NK-92 (cell line): ENCODE results near the gene WFDC11.
"Not testable (repeated sequence)": the region's sequence is repeated elsewhere in the genome, so short reads cannot be mapped to it uniquely, and the experiment has no call there.

Experiments used
- DNase-seq: peaks from one replicate; lab custom pipeline; 2025; ENCODE audit not compliant: unreplicated experiment; lab: John Stamatoyannopoulos, UW

Gene WFDC11

GRCh38 chr20:45670139-45670538 is at the start of gene WFDC11:
TSS of gene WFDC11 (minus strand) at chr20:45670239. CDS start at chr20:45650600, 19,639 bp downstream.
- no peak for DNase-seq

GRCh38 chr20:45716141-45716688 is 46.2 kb upstream of the WFDC11 start:
- DNase-seq, result not testable (repeated sequence)

- DNase-seq, result no peak
Measured at GRCh38 chr20:45704969-45705637, 35.1 kb upstream of the WFDC11 start, which contains the start of gene WFDC10B. TSS of gene WFDC10B (minus strand) at chr20:45705019. CDS start at chr20:45685992, 19,027 bp downstream.

- no peak for DNase-seq
Measured at GRCh38 chr20:45701873-45702272, 31.8 kb upstream of the WFDC11 start, which contains the start of gene WFDC13. TSS of gene WFDC13 (plus strand) at chr20:45702038. CDS start at chr20:45702124, 86 bp downstream.

- no peak for DNase-seq
Measured at GRCh38 chr20:45701104-45701503, 31.1 kb upstream of the WFDC11 start.

- no peak for DNase-seq
Measured at GRCh38 chr20:45695496-45695895, 25.5 kb upstream of the WFDC11 start.

- DNase-seq, result not testable (repeated sequence)
Measured at GRCh38 chr20:45693346-45693745, 23.3 kb upstream of the WFDC11 start.

GRCh38 chr20:45685896-45686295 is 15.9 kb upstream of the WFDC11 start:
- no peak for DNase-seq

- no peak for DNase-seq
Measured at GRCh38 chr20:45679650-45680049, 9.6 kb upstream of the WFDC11 start.

GRCh38 chr20:45672765-45673164 is 2.7 kb upstream of the WFDC11 start:
- DNase-seq, result no peak

- DNase-seq, result not testable (repeated sequence)
Measured at GRCh38 chr20:45657038-45657437, 13.0 kb downstream of the WFDC11 start.

- DNase-seq, result not testable (repeated sequence)
Measured at GRCh38 chr20:45651726-45652125, 18.3 kb downstream of the WFDC11 start.

- no peak for DNase-seq
Measured at GRCh38 chr20:45649312-45649863, 20.7 kb downstream of the WFDC11 start.

- DNase-seq, result no peak
Measured at GRCh38 chr20:45647441-45648050, 22.5 kb downstream of the WFDC11 start.

GRCh38 chr20:45646875-45647274 is 23.2 kb downstream of the WFDC11 start:
- DNase-seq, result no peak

- DNase-seq, result not testable (repeated sequence)
Measured at GRCh38 chr20:45645869-45646268, 24.2 kb downstream of the WFDC11 start.

- DNase-seq, result not testable (repeated sequence)
Measured at GRCh38 chr20:45641076-45641475, 29.0 kb downstream of the WFDC11 start.

- DNase-seq, result no peak
Measured at GRCh38 chr20:45639687-45640086, 30.4 kb downstream of the WFDC11 start.

- DNase-seq, result no peak
Measured at GRCh38 chr20:45636513-45636912, 33.5 kb downstream of the WFDC11 start.

GRCh38 chr20:45631184-45631583 is 38.9 kb downstream of the WFDC11 start, which contains the start of gene WFDC9:
TSS of gene WFDC9 (minus strand) at chr20:45631284. CDS start at chr20:45610181, 21,103 bp downstream.
- no peak for DNase-seq

GRCh38 chr20:45630371-45630770 is 39.7 kb downstream of the WFDC11 start:
- DNase-seq, result no peak
